Motor neuron (in vitro differentiated cells): ENCODE data around the gene PEF1. TPM values are rescaled to one million over a fixed set of nuclear protein-coding genes. Genes with fewer than 3 reads are reported as not detected.

Source experiments
- ATAC-seq, 8 experiments: fragments of 200-7000 bp; cut with Tn5 transposase; replicated peaks in 6 of 8; 2 replicates each; pipeline ENCODE4 v1.8.0; 2021; ENCODE audit warnings: mild to moderate bottlenecking in 8 of 8, moderate library complexity in 8 of 8
- H3K27ac ChIP-seq, 2 donors: fragments of 250-450 bp; sonication (Bioruptor Pico); 2 replicates each; pipeline ENCODE4 v1.9.0; 2021; ENCODE audit warnings: antibody characterized with exemption in 2 of 2, mild to moderate bottlenecking in 2 of 2, moderate library complexity in 1 of 2
- H3K4me1 ChIP-seq, 2 donors: fragments of 250-450 bp; sonication (Bioruptor Pico); replicated peaks in 1 of 2; 2 replicates each; pipeline ENCODE4 v1.6.1; 2021; ENCODE audit warnings: antibody characterized with exemption in 2 of 2, mild to moderate bottlenecking in 2 of 2, moderate library complexity in 1 of 2
- H3K4me3 ChIP-seq, 5 donors: fragments of 250-450 bp; sonication (Bioruptor Pico); 2 replicates each; pipeline ENCODE4 v1.9.0; 2021; ENCODE audit warnings: antibody characterized with exemption in 5 of 5, mild to moderate bottlenecking in 5 of 5, moderate library complexity in 4 of 5
- WGBS, 10 experiments: fragments of 450-650 bp; shearing (Covaris generic); methylation state at CpG; one replicate each; pipeline ENCODE4 v1.0.0; 2022; 5-methylcytosine and 5-hydroxymethylcytosine counted together
- in situ Hi-C, 9 experiments: fragments of 400-800 bp; cut with MboI; loops; one replicate each; pipeline ENCODE4 v1.15.0; 2021; ENCODE audit warnings: low sequenced_read_pairs in 9 of 9, low pct_unique_long_range_greater_than_20kb in 2 of 9; ENCODE audit not compliant: unreplicated experiment in 9 of 9
- total RNA-seq, 8 experiments: library from RNA; unstranded; fragments of 300-600 nt; gene quantifications; 2 replicates each; pipeline versions ENCODE4 v1.2.3 to v1.2.4, GENCODE V29; 2022

PEF1 gene
- total RNA-seq, 8 experiments from 2014 or later, result 43.2 to 79.6 (median 54.5) TPM

- Histone ChIP-seq H3K27ac (no peak overlapping the region), H3K4me3 (no peak overlapping the region), H3K4me1 (no peaks in the 10 kb centered on the region)
- WGBS, 10 experiments, result 7 to 83% (median 42%) methylated on average over 1 to 2 of the region's 2 CpGs; no CpG with 5 or more reads in 4 of the 10 experiments
- in situ Hi-C loops, result no loop called here
- no peak for ATAC-seq
Measured at GRCh38 chr1:31679091-31679490, 34.4 kb upstream of the PEF1 start.

DNA sequence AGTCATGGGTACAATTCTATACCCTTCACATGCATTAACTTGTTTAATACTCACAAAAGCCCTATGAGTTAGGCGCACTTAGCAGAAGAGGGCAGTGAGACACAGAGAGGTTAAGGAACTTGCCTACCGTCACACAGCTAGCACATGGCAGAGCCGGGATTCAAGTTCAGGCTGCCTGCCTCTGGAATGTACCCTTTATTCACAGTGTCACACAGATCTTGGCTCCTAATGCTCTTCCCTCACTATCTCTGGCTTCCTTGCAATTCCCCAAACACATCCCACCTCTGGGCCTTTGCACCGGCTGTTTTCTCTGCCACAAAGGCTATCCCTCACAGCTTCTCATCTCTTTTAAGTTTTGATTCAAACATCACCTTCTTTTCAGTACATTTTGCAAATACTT is 34.0 kb upstream of the PEF1 start:
- no peaks in the 10 kb centered on the region for H3K4me1 ChIP-seq
- no peak overlapping the region for H3K4me3 ChIP-seq
- no peak for ATAC-seq
- 80 to 100% (median 90%) methylated on average over 1 to 4 of the region's 4 CpGs; no CpG with 5 or more reads in 2 of the 10 experiments for WGBS, 10 experiments
- H3K27ac ChIP-seq, result no peak overlapping the region
- in situ Hi-C loops, result no loop called here

DNA sequence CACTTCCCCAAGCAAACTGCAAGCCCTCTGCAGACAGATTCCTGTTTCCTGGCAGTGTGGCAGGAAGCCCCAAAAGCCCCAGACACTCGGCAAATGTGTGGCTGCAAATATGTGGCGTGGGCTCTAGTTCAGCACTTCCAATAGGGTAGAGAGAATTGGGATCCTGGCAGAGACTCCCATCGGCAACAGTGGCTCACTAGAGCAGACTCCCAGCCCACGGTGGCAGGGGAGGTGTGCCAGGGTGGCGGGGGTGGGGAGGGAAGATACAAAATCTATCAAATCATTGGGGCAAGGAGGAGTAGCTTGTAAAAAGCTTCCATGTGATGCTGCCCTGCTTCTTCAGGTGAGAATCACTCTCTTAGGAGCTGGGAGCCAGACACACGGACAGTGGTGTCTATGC is 33.3 kb upstream of the PEF1 start:
- ATAC-seq, result no peak
- 50 to 100% (median 60%) methylated on average over 1 to 3 of the region's 6 CpGs; no CpG with 5 or more reads in 4 of the 10 experiments for WGBS, 10 experiments
- Histone ChIP-seq H3K27ac (no peak overlapping the region), H3K4me3 (no peak overlapping the region), H3K4me1 (peaks cover 3 to 6% of the 10 kb centered on the region in 2 donors)
- in situ Hi-C loops, result no loop called here

DNA sequence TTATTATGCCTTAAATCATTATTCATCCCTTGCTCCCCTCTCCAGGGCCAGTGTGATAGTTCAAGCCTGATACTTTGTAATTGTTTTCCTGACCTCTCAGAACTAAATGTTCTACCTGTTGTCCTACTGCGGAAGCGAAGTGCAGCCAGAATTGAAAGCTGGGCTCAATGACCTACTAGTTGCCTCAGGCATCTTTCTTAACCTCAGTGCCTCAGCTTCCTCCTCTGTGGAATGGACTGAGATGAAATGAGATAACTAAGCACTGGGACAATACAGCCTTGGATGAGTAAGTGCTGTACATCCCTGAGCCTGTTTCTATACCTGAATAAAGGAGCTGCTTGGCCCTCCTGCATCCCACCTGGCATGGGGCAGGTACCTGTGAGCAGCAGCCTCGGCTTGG is 32.7 kb upstream of the PEF1 start:
- WGBS, 10 experiments, result 30 to 77% (median 56%) methylated on average over 1 to 3 of the region's 3 CpGs; no CpG with 5 or more reads in 3 of the 10 experiments
- no peak overlapping the region for H3K4me3 ChIP-seq
- no peak for ATAC-seq
- no peak overlapping the region for H3K27ac ChIP-seq
- in situ Hi-C loops, result no loop called here
- peaks cover 8 to 12% of the 10 kb centered on the region in 2 donors for H3K4me1 ChIP-seq

- in situ Hi-C loops, result no loop called here
- no peak overlapping the region for H3K27ac ChIP-seq
- peaks cover 8 to 12% of the 10 kb centered on the region in 2 donors for H3K4me1 ChIP-seq
- ATAC-seq, result no peak
- 55 to 100% (median 88%) methylated on average over 2 to 13 of the region's 14 CpGs for WGBS, 10 experiments
- no peak overlapping the region for H3K4me3 ChIP-seq
Measured at GRCh38 chr1:31675756-31676155, 31.1 kb upstream of the PEF1 start.

GRCh38 chr1:31675161-31675560 is 30.5 kb upstream of the PEF1 start:
- no peak overlapping the region for H3K4me3 ChIP-seq
- ATAC-seq, result no peak
- no peak overlapping the region for H3K27ac ChIP-seq
- H3K4me1 ChIP-seq, result peaks cover 8 to 12% of the 10 kb centered on the region in 2 donors
- 17 to 81% (median 57%) methylated on average over 1 to 7 of the region's 7 CpGs; no CpG with 5 or more reads in 2 of the 10 experiments for WGBS, 10 experiments
- in situ Hi-C loops, result no loop called here

DNA sequence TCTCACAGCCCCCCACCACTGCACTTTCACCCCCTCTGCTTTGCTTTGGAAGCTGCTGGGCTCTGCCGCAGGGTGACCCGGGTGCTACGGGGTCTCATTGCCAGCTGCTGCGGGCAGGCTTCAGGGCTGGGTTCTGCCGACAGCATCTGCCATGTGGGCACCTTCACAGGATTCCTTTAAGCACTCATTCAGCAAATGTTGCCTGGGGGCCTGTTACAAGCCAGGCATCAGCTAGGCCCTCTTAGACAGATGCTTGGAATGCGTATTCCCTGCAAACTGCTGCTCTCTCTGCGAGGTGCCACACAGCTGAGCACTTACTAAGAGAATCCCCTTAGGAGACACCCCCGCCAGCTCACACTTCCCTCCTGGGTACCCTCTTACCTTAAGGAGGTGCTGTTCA is 29.9 kb upstream of the PEF1 start:
- Histone ChIP-seq H3K27ac (no peak overlapping the region), H3K4me3 (no peak overlapping the region), H3K4me1 (peaks cover 12 to 14% of the 10 kb centered on the region in 2 donors)
- 30 to 100% (median 74%) methylated on average over 1 to 6 of the region's 8 CpGs; no CpG with 5 or more reads in 3 of the 10 experiments for WGBS, 10 experiments
- peak in 2 of 8 experiments; percentile 3 to 84 for ATAC-seq
- in situ Hi-C loops, result loop anchor here in 4 of 9 experiments (25.0 kb wide), 3 partner anchors 88 to 288 kb away; partner anchors contain the start of gene ADGRB2 (in 1 of the 4)

GRCh38 chr1:31673433-31673832 is 28.8 kb upstream of the PEF1 start:
- no peak overlapping the region for H3K4me3 ChIP-seq
- WGBS, 10 experiments, result 0 to 98% (median 86%) methylated on average over 1 to 9 of the region's 9 CpGs; no CpG with 5 or more reads in 5 of the 10 experiments
- H3K4me1 ChIP-seq, result peaks cover 19 to 23% of the 10 kb centered on the region in 2 donors
- no peak overlapping the region for H3K27ac ChIP-seq
- in situ Hi-C loops, result loop anchor here in 4 of 9 experiments (25.0 kb wide), 3 partner anchors 89 to 289 kb away; partner anchors contain the start of gene ADGRB2 (in 1 of the 4)
- ATAC-seq, result no peak

DNA sequence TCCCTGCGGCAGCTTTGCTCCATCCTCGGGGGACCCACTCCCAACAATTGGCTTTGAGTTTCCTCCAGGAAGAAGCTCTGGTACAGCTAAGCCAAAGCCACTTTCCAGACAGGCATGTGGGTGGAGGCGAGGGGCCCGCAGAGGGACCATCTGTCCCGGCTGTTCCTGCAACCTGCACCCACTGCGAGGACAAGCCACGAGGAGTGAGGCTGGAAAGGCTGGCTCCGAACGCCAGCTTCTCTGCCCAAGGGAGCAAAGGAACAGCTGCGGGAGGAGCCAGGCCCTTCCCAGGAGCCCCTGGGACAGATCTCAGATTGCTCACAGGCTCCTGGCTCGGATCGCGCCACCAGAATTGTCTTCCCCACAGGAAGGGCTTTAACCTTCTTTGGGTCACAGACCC is 28.3 kb upstream of the PEF1 start:
- WGBS, 10 experiments, result 53 to 100% (median 83%) methylated on average over 2 to 4 of the region's 13 CpGs; no CpG with 5 or more reads in 4 of the 10 experiments
- Histone ChIP-seq H3K27ac (no peak overlapping the region), H3K4me3 (no peak overlapping the region), H3K4me1 (peaks cover 23 to 28% of the 10 kb centered on the region in 2 donors)
- peak in 4 of 8 experiments; percentile 42 to 56 (median 48) for ATAC-seq
- in situ Hi-C loops, result loop anchor here in 4 of 9 experiments (25.0 kb wide), 3 partner anchors 89 to 289 kb away; partner anchors contain the start of gene ADGRB2 (in 1 of the 4)

DNA sequence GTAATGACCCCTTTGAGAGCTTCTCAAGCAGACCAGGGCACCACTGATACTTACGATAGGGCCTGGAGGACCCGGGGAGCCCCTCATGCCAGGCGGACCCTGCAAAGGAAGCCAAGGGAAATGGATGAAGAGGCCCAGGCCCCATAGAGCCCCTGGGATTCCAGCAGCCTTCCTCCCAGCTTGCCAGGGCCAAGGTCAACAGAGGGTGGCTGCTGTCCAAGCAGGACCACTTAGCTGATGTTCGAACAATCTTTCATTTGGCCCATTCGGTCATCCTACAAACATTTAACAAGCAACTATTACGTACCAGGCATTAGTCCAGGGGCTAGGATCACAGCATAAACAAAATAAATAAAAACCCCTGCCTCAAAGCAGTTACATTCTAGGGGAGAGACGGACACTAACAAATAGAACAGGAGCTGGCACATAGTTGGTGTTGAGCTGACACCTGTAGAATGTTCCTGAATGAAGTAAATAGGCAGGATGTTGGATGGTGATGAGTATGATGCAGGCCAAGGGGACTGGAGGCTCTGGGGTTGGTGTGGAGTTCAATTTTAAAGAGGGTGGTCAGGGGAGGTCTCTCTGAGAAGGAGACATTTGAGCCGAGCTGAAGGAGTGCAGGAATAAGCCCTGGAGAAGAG is 27.0 kb upstream of the PEF1 start:
- WGBS, 10 experiments, result 71 to 96% (median 85%) methylated on average over 1 to 8 of the region's 8 CpGs; no CpG with 5 or more reads in 2 of the 10 experiments
- H3K4me1 ChIP-seq, result peaks cover 25 to 34% of the 10 kb centered on the region in 2 donors
- ATAC-seq, result no peak
- no peak overlapping the region for H3K27ac ChIP-seq
- in situ Hi-C loops, result loop anchor here in 4 of 9 experiments (25.0 kb wide), 3 partner anchors 91 to 291 kb away; partner anchors contain the start of gene ADGRB2 (in 1 of the 4)
- no peak overlapping the region for H3K4me3 ChIP-seq

DNA sequence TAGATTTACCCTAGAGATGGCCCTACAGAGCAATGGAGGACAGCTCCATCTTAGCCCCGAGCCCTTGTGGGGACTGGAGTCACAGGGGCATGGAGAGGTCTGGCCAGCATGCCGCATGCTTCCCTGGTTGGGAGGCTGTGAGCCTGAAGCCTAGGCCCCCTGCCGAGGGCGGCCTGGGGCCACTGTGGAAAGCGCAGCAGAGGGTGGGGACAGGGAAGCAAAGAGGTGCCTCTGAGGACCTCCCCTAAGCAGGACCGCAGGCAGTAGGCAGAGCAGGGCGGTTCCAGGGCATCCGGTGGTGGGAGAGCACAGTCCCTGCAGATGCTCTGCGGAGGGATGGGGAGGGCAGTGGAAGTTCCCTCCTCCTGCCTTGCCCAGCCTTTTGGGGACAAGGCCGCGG is 26.5 kb upstream of the PEF1 start:
- in situ Hi-C loops, result loop anchor here in 4 of 9 experiments (25.0 kb wide), 3 partner anchors 91 to 291 kb away; partner anchors contain the start of gene ADGRB2 (in 1 of the 4)
- Histone ChIP-seq H3K4me1 (peaks cover 31 to 39% of the 10 kb centered on the region in 2 donors), H3K4me3 (no peak overlapping the region), H3K27ac (no peak overlapping the region)
- 75 to 88% (median 83%) methylated on average over 1 to 9 of the region's 11 CpGs; no CpG with 5 or more reads in 6 of the 10 experiments for WGBS, 10 experiments
- ATAC-seq, result no peak

GRCh38 chr1:31670593-31670964 is 25.9 kb upstream of the PEF1 start:
- 37 to 100% (median 72%) methylated on average over 1 to 5 of the region's 6 CpGs; no CpG with 5 or more reads in 6 of the 10 experiments for WGBS, 10 experiments
- H3K27ac ChIP-seq, result no peak overlapping the region
- in situ Hi-C loops, result loop anchor here in 4 of 9 experiments (25.0 kb wide), 3 partner anchors 92 to 292 kb away; partner anchors contain the start of gene ADGRB2 (in 1 of the 4)
- ATAC-seq, result no peak
- H3K4me3 ChIP-seq, result no peak overlapping the region
- H3K4me1 ChIP-seq, result peaks cover 34 to 43% of the 10 kb centered on the region in 2 donors
